Measurements from ENCODE around the gene CLEC4M.

CLEC4M gene

GRCh38 chr19:7722231-7722651 lies 40.8 kb upstream of the CLEC4M start:
- peaks cover 0 to 6% of the 10 kb centered on the region in 2 experiments for H3K4me1 ChIP-seq (ENCODE audit: control insufficient read depth in 1 of 2, insufficient read depth in 1 of 2, low read depth in 1 of 2, low read length in 1 of 2)
- no peak overlapping the region for H3K27ac ChIP-seq
- no peak overlapping the region for H3K4me3 ChIP-seq (ENCODE audit: low read depth in 1 of 2, low read length in 1 of 2)
- H3K27me3 ChIP-seq, result no peaks in the 10 kb centered on the region
- H3K9me3 ChIP-seq, result no peaks in the 10 kb centered on the region
- H3K36me3 ChIP-seq, result no peaks in the 10 kb centered on the region
- TF ChIP-seq, protein P1, sequence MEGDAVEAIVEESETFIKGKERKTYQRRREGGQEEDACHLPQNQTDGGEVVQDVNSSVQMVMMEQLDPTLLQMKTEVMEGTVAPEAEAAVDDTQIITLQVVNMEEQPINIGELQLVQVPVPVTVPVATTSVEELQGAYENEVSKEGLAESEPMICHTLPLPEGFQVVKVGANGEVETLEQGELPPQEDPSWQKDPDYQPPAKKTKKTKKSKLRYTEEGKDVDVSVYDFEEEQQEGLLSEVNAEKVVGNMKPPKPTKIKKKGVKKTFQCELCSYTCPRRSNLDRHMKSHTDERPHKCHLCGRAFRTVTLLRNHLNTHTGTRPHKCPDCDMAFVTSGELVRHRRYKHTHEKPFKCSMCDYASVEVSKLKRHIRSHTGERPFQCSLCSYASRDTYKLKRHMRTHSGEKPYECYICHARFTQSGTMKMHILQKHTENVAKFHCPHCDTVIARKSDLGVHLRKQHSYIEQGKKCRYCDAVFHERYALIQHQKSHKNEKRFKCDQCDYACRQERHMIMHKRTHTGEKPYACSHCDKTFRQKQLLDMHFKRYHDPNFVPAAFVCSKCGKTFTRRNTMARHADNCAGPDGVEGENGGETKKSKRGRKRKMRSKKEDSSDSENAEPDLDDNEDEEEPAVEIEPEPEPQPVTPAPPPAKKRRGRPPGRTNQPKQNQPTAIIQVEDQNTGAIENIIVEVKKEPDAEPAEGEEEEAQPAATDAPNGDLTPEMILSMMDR (IDR thresholded peaks at IDR 0.05), result no peak

DNA sequence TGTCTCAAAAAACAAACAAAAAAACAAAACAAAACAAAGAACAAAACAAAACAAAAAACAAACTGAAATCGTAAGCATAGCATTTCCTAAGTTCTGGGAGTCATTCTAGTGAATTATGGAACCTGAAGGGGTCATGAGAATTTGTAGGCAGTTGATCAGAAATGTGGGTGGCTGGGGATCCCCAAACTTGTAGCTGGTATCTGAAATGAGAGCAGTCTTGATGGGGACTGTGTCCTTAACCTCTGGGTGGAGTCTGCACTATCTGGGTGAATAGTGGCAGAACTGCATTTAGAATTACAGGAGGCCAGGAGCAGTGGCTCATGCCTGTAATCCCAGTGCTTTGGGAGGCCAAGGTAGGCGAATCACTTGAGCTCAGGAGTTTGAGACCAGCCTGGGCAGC lies 37.3 kb upstream of the CLEC4M start:
- H3K27ac ChIP-seq, result no peak overlapping the region
- no peaks in the 10 kb centered on the region for H3K36me3 ChIP-seq
- peaks cover 31% of the 10 kb centered on the region for H3K27me3 ChIP-seq
- no peaks in the 10 kb centered on the region for H3K9me3 ChIP-seq
- H3K4me3 ChIP-seq (ENCODE audit: low read depth in 1 of 2, low read length in 1 of 2), result no peak overlapping the region
- TF ChIP-seq, protein P1 (IDR thresholded peaks at IDR 0.05), result no peak
- peaks cover 17 to 20% of the 10 kb centered on the region in 2 experiments for H3K4me1 ChIP-seq (ENCODE audit: control insufficient read depth in 1 of 2, insufficient read depth in 1 of 2, low read depth in 1 of 2, low read length in 1 of 2)

GRCh38 chr19:7729211-7729610 lies 33.8 kb upstream of the CLEC4M start:
- Histone ChIP-seq H3K27me3 (peaks cover 45% of the 10 kb centered on the region), H3K4me1 (ENCODE audit: control insufficient read depth in 1 of 2, insufficient read depth in 1 of 2, low read depth in 1 of 2, low read length in 1 of 2) (peaks cover 21 to 30% of the 10 kb centered on the region in 2 experiments), H3K9me3 (no peaks in the 10 kb centered on the region), H3K36me3 (no peaks in the 10 kb centered on the region), H3K4me3 (ENCODE audit: low read depth in 1 of 2, low read length in 1 of 2) (peak overlapping the region in 1 of 2 experiments; percentile 54), H3K27ac (no peak overlapping the region)
- TF ChIP-seq, protein P1 (IDR thresholded peaks at IDR 0.05), result no peak

DNA sequence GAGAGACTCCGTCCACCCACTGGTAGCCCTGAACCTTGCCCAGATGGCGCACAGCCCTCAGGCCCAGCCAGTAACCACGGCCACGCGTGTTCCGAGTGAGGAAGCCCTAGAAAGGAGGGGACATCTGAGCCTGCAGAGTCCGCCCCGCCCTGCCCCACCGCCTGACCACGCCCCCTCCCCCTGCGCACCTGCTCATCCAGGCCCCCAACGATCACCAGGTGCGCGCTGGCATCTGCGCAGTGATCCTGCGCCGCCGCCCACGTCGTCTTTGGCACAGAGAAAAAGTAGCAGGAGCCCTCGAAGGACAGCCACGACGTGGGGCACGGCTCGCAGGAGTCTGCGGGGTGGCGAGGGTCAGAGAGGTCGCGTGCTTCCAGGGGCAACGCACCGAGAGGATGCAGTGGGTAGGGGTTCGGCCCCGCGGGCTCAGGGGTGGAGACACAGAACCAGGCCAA lies 33.2 kb upstream of the CLEC4M start:
- no peak overlapping the region for H3K27ac ChIP-seq
- TF ChIP-seq, protein P1 (IDR thresholded peaks at IDR 0.05), result no peak
- peaks cover 45% of the 10 kb centered on the region for H3K27me3 ChIP-seq
- H3K4me1 ChIP-seq (ENCODE audit: control insufficient read depth in 1 of 2, insufficient read depth in 1 of 2, low read depth in 1 of 2, low read length in 1 of 2), result peaks cover 25 to 35% of the 10 kb centered on the region in 2 experiments
- H3K9me3 ChIP-seq, result no peaks in the 10 kb centered on the region
- H3K4me3 ChIP-seq (ENCODE audit: low read depth in 1 of 2, low read length in 1 of 2), result peak overlapping the region; percentile 35 to 54
- H3K36me3 ChIP-seq, result no peaks in the 10 kb centered on the region

DNA sequence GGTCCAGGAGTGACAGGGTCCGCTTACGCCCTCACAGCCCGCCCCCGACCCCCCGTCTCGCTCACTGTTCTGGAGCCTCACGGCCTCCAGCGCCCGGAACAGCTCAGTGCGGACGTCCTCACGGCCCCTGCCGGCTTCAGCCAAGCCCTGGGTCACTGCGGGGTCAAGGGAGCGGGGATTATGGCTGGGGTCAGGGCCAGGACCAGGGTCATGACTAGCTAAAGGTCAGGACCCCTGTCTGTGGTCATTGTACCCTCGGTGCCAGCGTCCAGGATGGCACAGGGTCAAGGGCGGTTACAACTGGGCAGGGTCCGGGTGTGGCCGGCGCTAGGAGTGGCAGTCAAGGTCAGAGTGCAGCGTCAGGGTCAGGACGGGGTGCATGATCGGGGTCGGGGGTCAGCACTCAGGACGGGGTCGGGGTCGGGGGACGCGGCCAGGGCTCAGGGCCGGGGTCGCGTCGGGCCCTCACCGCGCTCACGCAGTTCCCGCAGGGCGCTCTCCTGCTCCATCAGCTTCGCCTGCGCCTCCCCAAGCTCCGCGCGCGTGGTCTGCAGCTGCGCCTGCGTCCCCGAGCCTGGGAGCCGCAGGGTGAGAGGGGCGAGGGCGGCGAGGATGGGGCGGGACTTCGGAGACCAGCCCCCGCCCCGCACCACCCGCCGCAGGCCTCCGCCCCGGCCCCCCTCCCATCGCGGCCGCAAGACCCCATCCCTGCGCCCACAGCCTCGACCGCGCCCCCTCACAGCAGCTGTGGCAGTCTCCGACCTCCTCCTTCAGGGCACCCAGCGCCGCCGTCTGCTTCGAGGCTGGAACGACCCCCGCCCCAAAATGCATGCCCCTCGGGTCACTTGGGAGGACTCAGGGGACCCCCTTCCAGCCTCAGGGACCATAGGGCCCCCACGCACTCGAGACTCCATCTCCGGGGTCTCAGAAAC lies 32.5 kb upstream of the CLEC4M start:
- no peaks in the 10 kb centered on the region for H3K9me3 ChIP-seq
- no peaks in the 10 kb centered on the region for H3K36me3 ChIP-seq
- peaks cover 45% of the 10 kb centered on the region for H3K27me3 ChIP-seq
- H3K4me3 ChIP-seq (ENCODE audit: low read depth in 1 of 2, low read length in 1 of 2), result peak overlapping the region; percentile 35 to 54
- peaks cover 25 to 35% of the 10 kb centered on the region in 2 experiments for H3K4me1 ChIP-seq (ENCODE audit: control insufficient read depth in 1 of 2, insufficient read depth in 1 of 2, low read depth in 1 of 2, low read length in 1 of 2)
- H3K27ac ChIP-seq, result no peak overlapping the region
- TF ChIP-seq, protein P1 (IDR thresholded peaks at IDR 0.05), result no peak

All from neutrophil (primary cell).